ENCODE data around the gene MTIF3.

DNA sequence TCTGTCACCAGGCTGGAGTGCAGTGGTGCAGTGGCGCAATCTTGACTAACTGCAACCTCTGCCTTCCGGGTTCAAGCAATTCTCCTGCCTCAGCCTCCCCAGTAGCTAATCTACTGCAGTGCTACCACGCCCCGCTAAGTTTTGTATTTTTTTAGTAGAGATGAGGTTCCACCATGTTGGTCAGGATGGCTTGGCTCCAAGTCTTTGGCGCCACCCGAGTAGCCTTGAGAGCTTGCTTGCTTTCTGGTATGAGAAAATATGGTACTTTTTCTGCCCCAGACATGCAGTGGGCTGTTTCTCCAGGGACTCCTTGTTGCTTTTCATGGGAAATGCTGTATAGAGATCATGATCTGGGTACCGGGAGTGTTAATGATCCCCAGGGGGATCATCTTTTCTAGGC is 60.5 kb downstream of the MTIF3 start:
- TF ChIP-seq, protein P1, sequence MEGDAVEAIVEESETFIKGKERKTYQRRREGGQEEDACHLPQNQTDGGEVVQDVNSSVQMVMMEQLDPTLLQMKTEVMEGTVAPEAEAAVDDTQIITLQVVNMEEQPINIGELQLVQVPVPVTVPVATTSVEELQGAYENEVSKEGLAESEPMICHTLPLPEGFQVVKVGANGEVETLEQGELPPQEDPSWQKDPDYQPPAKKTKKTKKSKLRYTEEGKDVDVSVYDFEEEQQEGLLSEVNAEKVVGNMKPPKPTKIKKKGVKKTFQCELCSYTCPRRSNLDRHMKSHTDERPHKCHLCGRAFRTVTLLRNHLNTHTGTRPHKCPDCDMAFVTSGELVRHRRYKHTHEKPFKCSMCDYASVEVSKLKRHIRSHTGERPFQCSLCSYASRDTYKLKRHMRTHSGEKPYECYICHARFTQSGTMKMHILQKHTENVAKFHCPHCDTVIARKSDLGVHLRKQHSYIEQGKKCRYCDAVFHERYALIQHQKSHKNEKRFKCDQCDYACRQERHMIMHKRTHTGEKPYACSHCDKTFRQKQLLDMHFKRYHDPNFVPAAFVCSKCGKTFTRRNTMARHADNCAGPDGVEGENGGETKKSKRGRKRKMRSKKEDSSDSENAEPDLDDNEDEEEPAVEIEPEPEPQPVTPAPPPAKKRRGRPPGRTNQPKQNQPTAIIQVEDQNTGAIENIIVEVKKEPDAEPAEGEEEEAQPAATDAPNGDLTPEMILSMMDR (IDR thresholded peaks at IDR 0.05 in 8 of 11, conservative IDR thresholded peaks at IDR 0.05 in 3 of 11) = no peak
- TF ChIP-seq POLR2AphosphoS5 (IDR thresholded peaks at IDR 0.05) = no peak
- TF ChIP-seq POLR2A (IDR thresholded peaks at IDR 0.05) = no peak
